ENCODE measurements around the gene LMO3. TPM values are rescaled to one million over a fixed set of nuclear protein-coding genes. Genes with fewer than 3 reads are reported as not detected.

The LMO3 gene
- total RNA-seq, 2 donors from 2014 or later = 8.2 to 12.4 TPM

- Histone ChIP-seq H3K27ac (no peak overlapping the region), H3K27me3 (no peaks in the 10 kb centered on the region), H3K36me3 (no peaks in the 10 kb centered on the region), H3K9me3 (no peaks in the 10 kb centered on the region), H3K4me1 (no peaks in the 10 kb centered on the region), H3K4me3 (no peak overlapping the region)
- no peak for TF ChIP-seq CTCF (IDR thresholded peaks at IDR 0.05)
- DNase-seq (ENCODE audit: low spot score) = no peak
These were observed 82.0 kb downstream of the LMO3 start for GRCh38 chr12:16523951-16524331.

GRCh38 chr12:16523284-16523950 is 82.5 kb downstream of the LMO3 start:
- H3K27ac ChIP-seq = no peak overlapping the region
- H3K4me1 ChIP-seq = no peaks in the 10 kb centered on the region
- no peaks in the 10 kb centered on the region for H3K27me3 ChIP-seq
- no peak for TF ChIP-seq CTCF (IDR thresholded peaks at IDR 0.05)
- no peaks in the 10 kb centered on the region for H3K9me3 ChIP-seq
- no peaks in the 10 kb centered on the region for H3K36me3 ChIP-seq
- no peak for DNase-seq (ENCODE audit: low spot score)
- H3K4me3 ChIP-seq = no peak overlapping the region

DNA sequence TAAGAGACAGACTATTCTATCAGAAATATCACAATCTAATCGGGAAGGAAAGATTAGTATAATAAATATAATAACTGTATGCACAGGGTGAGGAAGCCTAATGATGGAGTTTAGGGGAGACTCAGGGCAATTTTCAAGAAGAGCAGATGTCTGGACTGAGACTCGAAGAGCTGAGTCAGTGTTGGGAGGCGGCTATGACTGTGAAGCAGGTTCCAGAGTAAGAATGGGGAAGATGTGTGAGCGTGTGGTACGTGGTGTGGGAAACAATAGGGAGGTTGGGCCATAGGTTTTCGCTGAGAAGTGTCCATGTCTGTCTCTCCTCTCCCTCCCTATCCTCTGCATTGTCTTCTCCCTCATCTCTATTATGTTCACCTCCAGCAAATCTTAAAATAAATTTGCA is 85.6 kb downstream of the LMO3 start:
- no peak for DNase-seq (ENCODE audit: low spot score)
- Histone ChIP-seq H3K27ac (no peak overlapping the region), H3K27me3 (no peaks in the 10 kb centered on the region), H3K4me1 (no peaks in the 10 kb centered on the region), H3K4me3 (no peak overlapping the region), H3K9me3 (no peaks in the 10 kb centered on the region), H3K36me3 (no peaks in the 10 kb centered on the region)
- no peak for TF ChIP-seq CTCF (IDR thresholded peaks at IDR 0.05)

DNA sequence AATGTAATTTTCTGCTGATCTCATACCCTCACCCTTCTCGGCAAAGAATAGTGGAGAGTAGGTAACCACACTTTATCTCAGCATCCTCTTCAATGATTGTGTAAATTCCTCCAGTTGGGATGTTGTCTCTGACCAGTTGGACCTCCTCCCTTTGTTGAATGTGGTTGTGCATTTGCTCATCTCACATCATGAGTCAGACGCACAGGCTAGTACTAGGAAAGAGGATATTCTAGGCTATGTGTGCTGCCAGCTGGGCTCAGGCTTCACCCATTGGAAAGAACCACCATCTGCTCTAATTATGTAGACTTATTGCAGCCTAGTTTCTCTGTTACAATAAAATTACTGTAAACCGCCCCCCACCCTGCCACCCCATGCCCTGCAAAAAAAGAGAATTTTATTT is 90.3 kb downstream of the LMO3 start:
- Histone ChIP-seq H3K4me1 (no peaks in the 10 kb centered on the region), H3K27ac (no peak overlapping the region), H3K9me3 (no peaks in the 10 kb centered on the region), H3K27me3 (no peaks in the 10 kb centered on the region), H3K36me3 (no peaks in the 10 kb centered on the region), H3K4me3 (no peak overlapping the region)
- DNase-seq (ENCODE audit: low spot score) = no peak
- no peak for TF ChIP-seq CTCF (IDR thresholded peaks at IDR 0.05)

DNA sequence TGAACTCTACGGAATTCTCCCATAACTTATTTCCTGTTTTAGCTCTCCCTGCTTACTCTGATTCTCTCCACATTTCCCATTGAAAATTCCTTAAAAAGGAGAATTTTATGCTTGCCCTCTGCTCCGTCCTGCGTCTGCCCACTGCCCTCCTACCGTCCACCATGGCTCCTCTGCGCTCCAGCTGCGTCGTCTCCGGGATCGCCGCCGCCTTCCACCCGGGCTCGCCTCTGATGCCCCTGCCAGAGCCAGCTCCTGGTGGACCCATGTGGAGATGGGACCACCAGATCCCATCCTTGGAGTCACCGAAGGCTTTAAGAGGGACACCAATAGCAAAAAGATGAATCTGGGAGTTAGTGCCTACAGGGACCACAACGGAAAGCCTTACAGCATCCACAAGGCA is 92.7 kb downstream of the LMO3 start:
- H3K27ac ChIP-seq = no peak overlapping the region
- H3K27me3 ChIP-seq = no peaks in the 10 kb centered on the region
- H3K9me3 ChIP-seq = no peaks in the 10 kb centered on the region
- no peaks in the 10 kb centered on the region for H3K4me1 ChIP-seq
- H3K36me3 ChIP-seq = no peaks in the 10 kb centered on the region
- TF ChIP-seq CTCF (IDR thresholded peaks at IDR 0.05) = no peak
- DNase-seq (ENCODE audit: low spot score) = no peak
- H3K4me3 ChIP-seq = no peak overlapping the region

- Histone ChIP-seq H3K4me3 (no peak overlapping the region), H3K27me3 (no peaks in the 10 kb centered on the region), H3K4me1 (no peaks in the 10 kb centered on the region), H3K27ac (no peak overlapping the region), H3K36me3 (no peaks in the 10 kb centered on the region), H3K9me3 (no peaks in the 10 kb centered on the region)
- no peak for DNase-seq (ENCODE audit: low spot score)
- no peak for TF ChIP-seq CTCF (IDR thresholded peaks at IDR 0.05)
These were observed 96.6 kb downstream of the LMO3 start for GRCh38 chr12:16509411-16509810.
